Posterior vena cava (tissue), 2 donors: ENCODE measurements around the gene SPOCK1. TPM values are rescaled to one million over a fixed set of nuclear protein-coding genes. Genes with fewer than 3 reads are reported as not detected.

Source experiments
- total RNA-seq, 2 donors: library from RNA; stranded (reverse); fragmentation: NEBNext Ultra II Directional; extraction: Animal tissue kit (Norgen Biotek cat#: 25700); gene quantifications; one replicate each; pipeline ENCODE4 v1.2.1, GENCODE V29; 2021
- donor health status: DM: yes; HTN: yes; CAD: no.
- donor health status: DM: yes; HTN: yes; CAD: no.

The SPOCK1 gene
- total RNA-seq, 2 donors from 2014 or later: 100 to 106 TPM

Other genes starting within 250 kb of the SPOCK1 start
- 10 to 100 TPM; 11.4 to 11.5 TPM for gene KLHL3, start 236.8 kb upstream of the SPOCK1 start, total RNA-seq